Left lung (tissue), 10 donors: ENCODE results near the gene CLDN24. TPM values are rescaled to one million over a fixed set of nuclear protein-coding genes. Genes with fewer than 3 reads are reported as not detected.
"Not testable (repeated sequence)": the region's sequence is repeated elsewhere in the genome, so short reads cannot be mapped to it uniquely, and the experiment has no call there.

ENCODE experiments used
- ATAC-seq: fragments of 200-7000 bp; cut with Tn5 transposase; one replicate; pipeline ENCODE4 v1.9.1; 2020; ENCODE audit warnings: moderate library complexity
- DNase-seq, 4 donors: peaks; one replicate each; pipeline ENCODE4 v3.0.0-alpha.2; 2013 to 2020
- H3K27ac ChIP-seq, 2 donors: fragments of 200-600 bp; sonication (generic) in 1 of 2; one replicate each; pipeline versions ENCODE4 v1.5.0 to v1.8.0; 2020 to 2021
- H3K27me3 ChIP-seq, 2 donors: fragments of 200-600 bp; sonication (generic) in 1 of 2; one replicate each; pipeline versions ENCODE4 v1.5.0 to v1.8.0; 2020 to 2021
- H3K36me3 ChIP-seq, 2 donors: fragments of 200-600 bp; sonication (generic) in 1 of 2; one replicate each; pipeline versions ENCODE4 v1.5.0 to v1.8.0; 2020 to 2021
- H3K4me1 ChIP-seq, 2 donors: fragments of 200-600 bp; one replicate each; pipeline ENCODE4 v1.8.0; 2021
- H3K4me3 ChIP-seq, 2 donors: fragments of 200-600 bp; sonication (generic) in 1 of 2; one replicate each; pipeline versions ENCODE4 v1.5.0 to v1.8.0; 2020 to 2021; ENCODE audit warnings: mild to moderate bottlenecking in 1 of 2
- H3K9me3 ChIP-seq, 2 donors: fragments of 200-600 bp; sonication (generic) in 1 of 2; one replicate each; pipeline versions ENCODE4 v1.5.0 to v1.8.0; 2020 to 2021
- CTCF ChIP-seq, 2 donors: fragments of 200-600 bp; sonication (generic) in 1 of 2; IDR thresholded peaks; one replicate each; pipeline versions ENCODE4 v1.5.0 to v1.8.0; 2021; ENCODE audit warnings: antibody characterized with exemption in 2 of 2
- intact Hi-C, 2 donors: fragments of 100-400 bp; cut with DNase I; formaldehyde crosslinking; loops; one replicate each; pipeline versions ENCODE4 v1.11.2 to v1.14.2; 2022
- polyA plus RNA-seq, 6 donors: library from polyadenylated mRNA; unstranded; fragments of 120-200 nt; gene quantifications; one replicate each; pipeline ENCODE4 v1.2.1, GENCODE V29; 2013; ENCODE audit not compliant: insufficient read length in 6 of 6
- total RNA-seq, 2 donors: library from RNA; stranded (reverse); fragmentation: NEBNext Ultra II Directional; extraction: Animal tissue kit (Norgen Biotek cat#: 25700); gene quantifications; one replicate each; pipeline ENCODE4 v1.2.1, GENCODE V29; 2021
- donor health status: DM: no; HTN: yes; CAD: no.
- donor health status: DM: no; HTN: no; CAD: no.

The CLDN24 gene
- total and polyA plus RNA-seq, 8 donors = 0.25 to 0.53 TPM; not detected in 6

GRCh38 chr4:183327827-183328226 is 5.6 kb upstream of the CLDN24 start:
- Histone ChIP-seq H3K4me1 (no peaks in the 10 kb centered on the region), H3K27me3 (no peaks in the 10 kb centered on the region), H3K9me3 (no peaks in the 10 kb centered on the region), H3K4me3 (no peak overlapping the region), H3K27ac (no peak overlapping the region), H3K36me3 (no peaks in the 10 kb centered on the region)
- intact Hi-C loops = no loop called here
- no peak for TF ChIP-seq CTCF (IDR thresholded peaks at IDR 0.05)
- DNase-seq (no peak), ATAC-seq (no peak)

- DNase-seq = no peak
- ATAC-seq = no peak
- H3K9me3 ChIP-seq = no peaks in the 10 kb centered on the region
- intact Hi-C loops = no loop called here
- no peaks in the 10 kb centered on the region for H3K36me3 ChIP-seq
- H3K4me3 ChIP-seq = no peak overlapping the region
- H3K4me1 ChIP-seq = no peaks in the 10 kb centered on the region
- H3K27me3 ChIP-seq = no peaks in the 10 kb centered on the region
- no peak for TF ChIP-seq CTCF (IDR thresholded peaks at IDR 0.05)
- H3K27ac ChIP-seq = no peak overlapping the region
Measured at GRCh38 chr4:183326853-183327252, 4.6 kb upstream of the CLDN24 start.

- H3K36me3 ChIP-seq, DNase-seq, H3K27me3 ChIP-seq, H3K4me3 ChIP-seq, ATAC-seq, H3K4me1 ChIP-seq, H3K27ac ChIP-seq, intact Hi-C loops, H3K9me3 ChIP-seq: not testable (repeated sequence)
Measured at GRCh38 chr4:183326387-183326786, 4.2 kb upstream of the CLDN24 start.

GRCh38 chr4:183324619-183325018 is 2.4 kb upstream of the CLDN24 start:
- TF ChIP-seq CTCF (IDR thresholded peaks at IDR 0.05) = no peak
- Histone ChIP-seq H3K9me3 (no peaks in the 10 kb centered on the region), H3K27ac (no peak overlapping the region), H3K27me3 (no peaks in the 10 kb centered on the region), H3K4me3 (no peak overlapping the region), H3K36me3 (no peaks in the 10 kb centered on the region), H3K4me1 (no peaks in the 10 kb centered on the region)
- intact Hi-C loops = no loop called here
- ATAC-seq = no peak
- no peak for DNase-seq

GRCh38 chr4:183324056-183324455 is 1.8 kb upstream of the CLDN24 start:
- H3K4me1 ChIP-seq, ATAC-seq, H3K27ac ChIP-seq, H3K9me3 ChIP-seq, H3K4me3 ChIP-seq, H3K36me3 ChIP-seq, H3K27me3 ChIP-seq, intact Hi-C loops, DNase-seq: not testable (repeated sequence)

- H3K4me3 ChIP-seq = no peak overlapping the region
- H3K9me3 ChIP-seq = no peaks in the 10 kb centered on the region
- H3K27me3 ChIP-seq = no peaks in the 10 kb centered on the region
- H3K36me3 ChIP-seq = no peaks in the 10 kb centered on the region
- no peak overlapping the region for H3K27ac ChIP-seq
- intact Hi-C loops = no loop called here
- no peak for DNase-seq
- no peak for ATAC-seq
- no peak for TF ChIP-seq CTCF (IDR thresholded peaks at IDR 0.05)
- H3K4me1 ChIP-seq = no peaks in the 10 kb centered on the region
Measured at GRCh38 chr4:183323295-183323694, 1.1 kb upstream of the CLDN24 start.
